K562 (cell line): Measurements from ENCODE around the gene GPALPP1. TPM values are rescaled to one million over a fixed set of nuclear protein-coding genes. Genes with fewer than 3 reads are reported as not detected.

Experiments
- ATAC-seq: fragments of 200-7000 bp; cut with Tn5 transposase; 3 replicates; pipeline ENCODE4 v1.9.1; 2020; ENCODE audit warnings: moderate library complexity
- Bru-seq: library from RNA; stranded (reverse); fragments of 400-500 nt; gene quantifications from one replicate; lab custom pipeline; 2021; lab: Mats Ljungman, UMichigan
- BruChase-seq, 2 experiments: library from RNA; stranded (reverse); fragments of 400-500 nt; gene quantifications; one replicate each; lab custom pipeline; 2021; lab: Mats Ljungman, UMichigan
- BruUV-seq: library from RNA; stranded (reverse); fragments of 400-500 nt; replicated peaks from 2 replicates; lab custom pipeline; 2021; lab: Mats Ljungman, UMichigan
- CTCF ChIA-PET: fragments of 300-600 bp; formaldehyde crosslinking; extraction: SDS; loops from one replicate; lab custom pipeline; 2021; ENCODE audit warnings: low intra/inter-chr PET ratio; lab: Yijun Ruan, JAX
- POLR2A ChIA-PET: fragments of 300-600, 350-650 bp; sonication (Branson Sonifier 250); formaldehyde crosslinking; extraction: SDS; loops from one replicate; lab custom pipeline; 2021; ENCODE audit warnings: antibody characterized with exemption, inconsistent platforms; lab: Yijun Ruan, JAX
- DNase-seq, 4 experiments: peaks; one replicate each; pipeline versions ENCODE4 v3.0.0 to v3.0.0-alpha.2; 2011 to 2018; ENCODE audit warnings: low spot score in 3 of 4, mixed read lengths in 3 of 4; ENCODE audit errors: extremely low read depth in 1 of 4
- FAIRE-seq: peaks from 2 replicates; lab custom pipeline; 2011; peaks lifted over from hg19 to GRCh38; lab: Jason Lieb, UNC
- H2AFZ ChIP-seq: 2 replicates; pipeline ENCODE4 v1.6.0; 2011; ENCODE audit warnings: low read depth, low read length, control low read depth, inconsistent platforms
- H3K27ac ChIP-seq: fragments of 200-600 bp; 3 replicates; pipeline ENCODE4 v1.8.0; 2011; ENCODE audit warnings: low read depth, mild to moderate bottlenecking, control low read depth, inconsistent platforms, low read length, moderate library complexity, mixed read lengths; ENCODE audit errors: extremely low read depth
- H3K27me3 ChIP-seq, 2 experiments: fragments of 300-600 bp in 1 of 2; 2 replicates in 1 of 2; 3 replicates in 1 of 2; pipeline versions ENCODE4 v1.6.0 to v1.8.0; 2011; ENCODE audit warnings: inconsistent platforms in 2 of 2, low read length in 2 of 2, mild to moderate bottlenecking in 1 of 2, mixed read lengths in 1 of 2, moderate library complexity in 1 of 2; ENCODE audit not compliant: control insufficient read depth in 2 of 2, insufficient read depth in 2 of 2
- H3K36me3 ChIP-seq: fragments of 300-600 bp; 3 replicates; pipeline ENCODE4 v1.8.0; 2011; ENCODE audit warnings: mild to moderate bottlenecking, low read length, inconsistent platforms; ENCODE audit not compliant: control insufficient read depth, insufficient read depth
- H3K4me1 ChIP-seq, 2 experiments: fragments of 200-600 bp in 1 of 2; replicated peaks in 1 of 2; 2 replicates in 1 of 2; 3 replicates in 1 of 2; pipeline versions ENCODE4 v1.5.1 to v1.8.0; 2011; ENCODE audit warnings: inconsistent platforms in 2 of 2, low read length in 2 of 2, mild to moderate bottlenecking in 1 of 2, mixed read lengths in 1 of 2, moderate library complexity in 1 of 2; ENCODE audit not compliant: control insufficient read depth in 2 of 2, insufficient read depth in 2 of 2
- H3K4me2 ChIP-seq: 2 replicates; pipeline ENCODE4 v1.6.1; 2011; ENCODE audit warnings: low read length, control low read depth, inconsistent platforms, mixed read lengths; ENCODE audit not compliant: insufficient read depth
- H3K4me3 ChIP-seq: fragments of 200-600 bp; sonication (generic), shearing (Covaris generic); 2 replicates; pipeline ENCODE4 v1.5.1; 2016; ENCODE audit warnings: control low read depth, inconsistent platforms
- H3K79me2 ChIP-seq: fragments of 200-600 bp; 3 replicates; pipeline ENCODE4 v1.8.0; 2011; ENCODE audit warnings: low read length, inconsistent platforms; ENCODE audit not compliant: control insufficient read depth, insufficient read depth
- H3K9ac ChIP-seq, 2 experiments: 2 replicates each; pipeline versions ENCODE4 v1.6.0 to v1.6.1; 2011; ENCODE audit warnings: low read depth in 2 of 2, low read length in 2 of 2, control low read depth in 1 of 2, inconsistent platforms in 1 of 2, mild to moderate bottlenecking in 1 of 2, mixed read lengths in 1 of 2; ENCODE audit not compliant: insufficient read depth in 1 of 2
- H3K9me1 ChIP-seq: one replicate; pipeline ENCODE4 v1.6.0; 2011; ENCODE audit warnings: inconsistent platforms, mild to moderate bottlenecking, low read length, moderate library complexity; ENCODE audit not compliant: control insufficient read depth, insufficient read depth
- H3K9me3 ChIP-seq: replicated peaks from 2 replicates; pipeline ENCODE4 v1.5.1; 2011; ENCODE audit warnings: low read depth, low read length, inconsistent platforms; ENCODE audit not compliant: control insufficient read depth, insufficient read depth
- H4K20me1 ChIP-seq: replicated peaks from 2 replicates; pipeline ENCODE4 v1.6.1; 2011; ENCODE audit warnings: low read length, inconsistent platforms, mixed read lengths; ENCODE audit not compliant: control insufficient read depth, insufficient read depth
- MECOM ChIP-seq: fragments of 250-450 bp; sonication (Bioruptor Pico); IDR thresholded peaks from 2 replicates; pipeline ENCODE4 v1.8.0; 2022; ENCODE audit warnings: inconsistent platforms
- RBM34 ChIP-seq: fragments of 200-400 bp; formaldehyde crosslinking; IDR thresholded peaks from 2 replicates; pipeline ENCODE4 v1.6.1; 2018; ENCODE audit warnings: low read length, borderline replicate concordance; ENCODE audit not compliant: insufficient read depth
- SMAD3 ChIP-seq: fragments of 450-650 bp; formaldehyde crosslinking; conservative IDR thresholded peaks from 2 replicates; pipeline ENCODE4 v1.4.0; 2020; ENCODE audit warnings: mild to moderate bottlenecking
- YBX1 ChIP-seq: fragments of 450-650 bp; IDR thresholded peaks from 2 replicates; pipeline ENCODE4 v1.7.1; 2016; ENCODE audit warnings: mild to moderate bottlenecking
- ZFP1 ChIP-seq: fragments of 450-650 bp; formaldehyde crosslinking; IDR thresholded peaks from 2 replicates; pipeline ENCODE4 v1.4.0; 2020; ENCODE audit warnings: mild to moderate bottlenecking, mixed read lengths
- ZNF311 ChIP-seq: fragments of 250-450 bp; sonication (Bioruptor Pico); IDR thresholded peaks from 2 replicates; pipeline ENCODE4 v1.4.0; 2020; ENCODE audit warnings: mild to moderate bottlenecking, moderate library complexity
- WGBS: fragments of 100-300 bp; shearing (Covaris generic); methylation state at CpG from one replicate; pipeline ENCODE4 v1.1.6; 2016; ENCODE audit warnings: low coverage, mixed read lengths; ENCODE audit not compliant: insufficient coverage; ENCODE audit errors: missing lambda C conversion rate; 5-methylcytosine and 5-hydroxymethylcytosine counted together
- in situ Hi-C: fragments of 300-500 bp; cut with MboI; formaldehyde crosslinking; loops from 4 replicates; pipeline ENCODE4 v1.15.0; 2018; ENCODE audit warnings: inconsistent platforms, mixed read lengths
- intact Hi-C: fragments of 100-400 bp; cut with micrococcal nuclease; formaldehyde crosslinking; loops from 2 replicates; pipeline ENCODE4 v1.14.2; 2022
- long read RNA-seq, 3 experiments: library from polyadenylated mRNA in 2 of 3; library from RNA in 1 of 3; unstranded in 2 of 3; stranded (forward) in 1 of 3; transcript quantifications; one replicate each; pipeline ENCODE4 v2.0.0, GENCODE V29; 2019 to 2022
- polyA minus RNA-seq, 3 experiments: library from RNA; depleted of rRNA, polyadenylated mRNA; stranded (reverse); fragments of >200 nt; gene quantifications; 2 replicates each; pipeline ENCODE4 v1.2.3, GENCODE V29; 2011
- polyA plus RNA-seq, 8 experiments: library from polyadenylated mRNA; depleted of rRNA in 4 of 8; stranded (reverse) in 5 of 8; unstranded in 3 of 8; fragments of >200 nt; fragmentation: Nextera tagmentation in 2 of 8; fragmentation: Illumina TruSeq in 1 of 8; extraction: Ambion mirVana in 2 of 8; extraction: Trizol in 1 of 8; gene quantifications; 2 replicates each; pipeline versions ENCODE4 v1.2.1 to v1.2.3, GENCODE V29; 2011 to 2014; ENCODE audit warnings: inconsistent platforms in 1 of 8, missing spikeins in 1 of 8
- total RNA-seq, 7 experiments: library from RNA; depleted of rRNA in 6 of 7; stranded (reverse); fragments of >200 nt in 6 of 7; fragmentation: Illumina TruSeq in 2 of 7; extraction: Trizol in 2 of 7; gene quantifications; 2 replicates each; pipeline versions ENCODE4 v1.2.1 to v1.2.3, GENCODE V29; 2011 to 2021; ENCODE audit warnings: low replicate concordance in 1 of 7
- TF ChIP-seq, protein P1 (sequence below): sonication (generic); formaldehyde crosslinking; IDR thresholded peaks from 2 replicates; pipeline ENCODE4 v1.8.0; 2022; ENCODE audit warnings: mild to moderate bottlenecking, missing genetic modification reagents
- TF ChIP-seq, protein P2 (sequence below), 2 experiments: IDR thresholded peaks in 1 of 2; conservative IDR thresholded peaks in 1 of 2; 2 replicates each; pipeline ENCODE4 v1.6.1; 2016; ENCODE audit warnings: low read depth in 2 of 2, mild to moderate bottlenecking in 1 of 2, missing compliant biosample characterization in 1 of 2, missing genetic modification characterization in 1 of 2, moderate library complexity in 1 of 2
- TF ChIP-seq, protein P3 (sequence below): sonication (generic); formaldehyde crosslinking; IDR thresholded peaks from 2 replicates; pipeline ENCODE4 v1.8.1; 2023; ENCODE audit warnings: mild to moderate bottlenecking, missing genetic modification reagents

The GPALPP1 gene, protein sequence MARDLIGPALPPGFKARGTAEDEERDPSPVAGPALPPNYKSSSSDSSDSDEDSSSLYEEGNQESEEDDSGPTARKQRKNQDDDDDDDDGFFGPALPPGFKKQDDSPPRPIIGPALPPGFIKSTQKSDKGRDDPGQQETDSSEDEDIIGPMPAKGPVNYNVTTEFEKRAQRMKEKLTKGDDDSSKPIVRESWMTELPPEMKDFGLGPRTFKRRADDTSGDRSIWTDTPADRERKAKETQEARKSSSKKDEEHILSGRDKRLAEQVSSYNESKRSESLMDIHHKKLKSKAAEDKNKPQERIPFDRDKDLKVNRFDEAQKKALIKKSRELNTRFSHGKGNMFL
- 27.5 and 33.7 TPM in 2 replicates for total RNA-seq (2011; cell fraction: chromatin; rRNA removed; ENCODE audit: low replicate concordance)
- 25.3 and 26.0 TPM in 2 replicates for total RNA-seq (2011; cell fraction: nucleolus; rRNA removed)
- 44.0 and 78.8 TPM in 2 replicates for total RNA-seq (2011; cell fraction: nucleoplasm; rRNA removed)
- total RNA-seq (2014; rRNA removed) (13.2 and 25.4 TPM in 2 replicates), total RNA-seq (2014; rRNA removed; fragmentation: Illumina TruSeq; extraction: Trizol) (21.8 and 23.9 TPM in 2 replicates), total RNA-seq (2015; rRNA removed; fragmentation: Illumina TruSeq; extraction: Trizol) (22.3 and 23.2 TPM in 2 replicates), total RNA-seq (2021) (16.8 and 18.4 TPM in 2 replicates), polyA plus RNA-seq (2011; rRNA removed) (16.4 and 21.0 TPM in 2 replicates), polyA plus RNA-seq (2014; fragmentation: Illumina TruSeq; extraction: Trizol) (17.0 and 18.5 TPM in 2 replicates), polyA plus RNA-seq (2014; fragmentation: Nextera tagmentation; extraction: Ambion mirVana) (10 to 100 TPM in 1 of 2 experiments, 1 to 10 TPM in 1; 8.1 to 13.1 TPM), polyA plus RNA-seq (2014; rRNA removed) (19.0 and 21.8 TPM in 2 replicates), polyA minus RNA-seq (2011; rRNA and poly(A)+ RNA removed) (17.4 and 20.7 TPM in 2 replicates), Bru-seq, nascent RNA (percentile 63 among the genes with signal in this experiment), BruChase-seq, experiment 1, labeled RNA remaining after a 2-hour chase (percentile 70 among the genes with signal in this experiment), BruChase-seq, experiment 2, labeled RNA remaining after a 6-hour chase (percentile 70 among the genes with signal in this experiment)
- 7.3 and 7.7 TPM in 2 replicates for polyA plus RNA-seq (2011; cell fraction: cytosol; rRNA removed)
- polyA plus RNA-seq (2011; cell fraction: nucleus; rRNA removed): 31.8 and 36.5 TPM in 2 replicates
- polyA plus RNA-seq (2012): 12.5 and 14.1 TPM in 2 replicates
- 11.0 and 14.2 TPM in 2 replicates for polyA minus RNA-seq (2011; cell fraction: cytosol; rRNA and poly(A)+ RNA removed)
- 21.4 and 29.4 TPM in 2 replicates for polyA minus RNA-seq (2011; cell fraction: nucleus; rRNA and poly(A)+ RNA removed)
- long read RNA-seq, experiment 1, transcript GPALPP1-203 (8 exons, 1,393 nt): major isoform, 8 of 29 reads
- long read RNA-seq, experiment 1, partial matches to known transcripts: 12 of 29 reads
- long read RNA-seq, experiment 1, other reads (novel, unspliced or antisense): 9 of 29 reads
- long read RNA-seq, experiment 2, partial matches to known transcripts: 4 of 14 reads
- long read RNA-seq, experiment 2, other reads (novel, unspliced or antisense): 6 of 14 reads
- long read RNA-seq, experiment 3, partial matches to known transcripts: 9 of 15 reads
- long read RNA-seq, experiment 3, other reads (novel, unspliced or antisense): 4 of 15 reads

DNA sequence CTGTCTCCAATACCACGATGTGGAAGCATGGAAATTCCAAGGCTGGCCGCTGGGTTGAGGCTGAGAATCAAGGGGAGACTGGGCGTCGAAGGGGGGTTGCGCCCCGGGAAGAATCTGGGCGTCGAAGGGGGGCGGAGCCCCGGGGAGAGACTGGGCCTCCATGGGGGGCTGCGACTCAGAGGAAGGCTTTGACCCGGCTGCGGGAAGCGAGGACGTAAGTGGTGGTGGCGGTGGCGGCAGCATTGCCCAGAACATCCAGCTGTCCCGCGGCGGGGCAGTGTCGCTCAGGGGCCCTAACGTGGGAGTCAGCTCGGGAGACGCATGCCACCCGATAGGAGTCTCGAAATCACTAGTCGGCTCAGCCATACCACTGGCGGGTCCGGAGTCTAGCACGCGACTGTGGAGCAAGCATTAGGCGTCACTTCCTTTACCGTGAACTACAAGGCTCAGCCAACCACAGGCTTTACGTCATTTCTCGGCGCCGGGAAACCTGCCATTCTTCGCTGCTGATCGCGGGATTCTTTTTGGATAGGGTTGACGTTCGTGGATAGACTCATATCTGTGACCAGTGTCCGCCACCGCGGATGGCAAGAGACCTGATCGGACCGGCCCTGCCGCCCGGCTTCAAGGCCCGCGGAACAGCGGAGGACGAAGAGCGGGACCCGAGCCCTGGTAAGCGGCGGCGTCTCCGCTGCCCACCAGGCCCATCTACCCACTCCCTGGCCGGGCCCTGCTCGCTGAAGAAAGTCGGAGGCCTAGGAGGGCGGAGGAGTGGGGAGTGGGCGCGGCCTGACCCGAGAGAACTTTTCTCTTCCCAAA lies at the start of gene GPALPP1, which contains the start of gene NUFIP1:
GPALPP1 (plus strand) TSS at position 468 of the 819 bp plus-strand sequence; CDS start at position 585, 117 bp downstream.
NUFIP1 (minus strand) TSS at position 401 of the 819 bp plus-strand sequence; CDS start at position 366, 35 bp downstream.
- Histone ChIP-seq H3K9ac (peak within 1 kb of the TSS; percentile 91 to 98), H3K4me1 (peaks cover 0 to 6% of the 10 kb centered on the region in 2 experiments; a peak in 3 of 5 replicates), H3K9me1 (no peaks in the 10 kb centered on the region), H2AFZ (peak within 1 kb of the TSS; percentile 96), H3K4me3 (peak within 1 kb of the TSS; percentile 98), H3K79me2 (peaks cover 64% of the 10 kb centered on the region), H4K20me1 (0 out of 2 replicates have a peak, but pooled peaks cover 4% of the 10 kb centered on the region), H3K27me3 (no peaks in the 10 kb centered on the region), H3K9me3 (no peaks in the 10 kb centered on the region), H3K4me2 (peak within 1 kb of the TSS; percentile 97), H3K27ac (peak within 1 kb of the TSS; percentile 83), H3K36me3 (peaks cover 15% of the 10 kb centered on the region; the same call in 2 of the 3 replicates)
- ChIA-PET POLR2A (interaction anchor here (0.6 kb wide), 1 partner anchor 15 kb away, joined by 3 read pairs; no protein-coding TSS in a partner anchor), CTCF (no interaction called here)
- ATAC-seq: peak; percentile 97
- peak; percentile 98 for FAIRE-seq
- intact Hi-C loops: no loop called here
- peak; percentile 66 to 90 (median 78) for DNase-seq
- WGBS: under 1% methylated on average over 42 of the region's 66 CpGs
- in situ Hi-C loops: no loop called here
- TSS peak; percentile 59 for BruUV-seq
- TF ChIP-seq RBM34 (no peak), MECOM (no peak), ZNF311 (CRISPR knock-in tag) (no peak), SMAD3 (no peak), ZFP1 (CRISPR knock-in tag) (no peak), YBX1 (no peak)
- TF ChIP-seq, protein P1, sequence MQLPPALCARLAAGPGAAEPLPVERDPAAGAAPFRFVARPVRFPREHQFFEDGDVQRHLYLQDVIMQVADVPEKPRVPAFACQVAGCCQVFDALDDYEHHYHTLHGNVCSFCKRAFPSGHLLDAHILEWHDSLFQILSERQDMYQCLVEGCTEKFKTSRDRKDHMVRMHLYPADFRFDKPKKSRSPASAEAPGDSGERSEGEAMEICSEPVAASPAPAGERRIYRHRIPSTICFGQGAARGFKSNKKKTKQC (CRISPR knock-in tag): peak; percentile 60; the same call in 1 of the 2 replicates
- TF ChIP-seq, protein P2, sequence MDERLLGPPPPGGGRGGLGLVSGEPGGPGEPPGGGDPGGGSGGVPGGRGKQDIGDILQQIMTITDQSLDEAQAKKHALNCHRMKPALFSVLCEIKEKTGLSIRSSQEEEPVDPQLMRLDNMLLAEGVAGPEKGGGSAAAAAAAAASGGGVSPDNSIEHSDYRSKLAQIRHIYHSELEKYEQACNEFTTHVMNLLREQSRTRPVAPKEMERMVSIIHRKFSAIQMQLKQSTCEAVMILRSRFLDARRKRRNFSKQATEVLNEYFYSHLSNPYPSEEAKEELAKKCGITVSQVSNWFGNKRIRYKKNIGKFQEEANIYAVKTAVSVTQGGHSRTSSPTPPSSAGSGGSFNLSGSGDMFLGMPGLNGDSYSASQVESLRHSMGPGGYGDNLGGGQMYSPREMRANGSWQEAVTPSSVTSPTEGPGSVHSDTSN (CRISPR knock-in tag; IDR thresholded peaks at IDR 0.05; ENCODE audit: low read depth): no peak
- TF ChIP-seq, protein P2 (tag; conservative IDR thresholded peaks at IDR 0.05; ENCODE audit: low read depth): no peak
- TF ChIP-seq, protein P3, sequence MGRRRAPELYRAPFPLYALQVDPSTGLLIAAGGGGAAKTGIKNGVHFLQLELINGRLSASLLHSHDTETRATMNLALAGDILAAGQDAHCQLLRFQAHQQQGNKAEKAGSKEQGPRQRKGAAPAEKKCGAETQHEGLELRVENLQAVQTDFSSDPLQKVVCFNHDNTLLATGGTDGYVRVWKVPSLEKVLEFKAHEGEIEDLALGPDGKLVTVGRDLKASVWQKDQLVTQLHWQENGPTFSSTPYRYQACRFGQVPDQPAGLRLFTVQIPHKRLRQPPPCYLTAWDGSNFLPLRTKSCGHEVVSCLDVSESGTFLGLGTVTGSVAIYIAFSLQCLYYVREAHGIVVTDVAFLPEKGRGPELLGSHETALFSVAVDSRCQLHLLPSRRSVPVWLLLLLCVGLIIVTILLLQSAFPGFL: no peak
